Progenitor cell of endocrine pancreas (in vitro differentiated cells): Measurements from ENCODE around the gene BRSK1. TPM values are rescaled to one million over a fixed set of nuclear protein-coding genes. Genes with fewer than 3 reads are reported as not detected.

Experiments used
- DNase-seq: peaks from one replicate; pipeline ENCODE4 v3.0.0; 2021; ENCODE audit warnings: low spot score; ENCODE audit not compliant: unreplicated experiment
- H3K27ac Mint-ChIP-seq: 2 replicates; pipeline ENCODE4 v1.8.0; 2021; ENCODE audit warnings: mild to moderate bottlenecking, moderate library complexity, mixed read lengths
- H3K27me3 Mint-ChIP-seq: 2 replicates; pipeline ENCODE4 v1.8.0; 2021; ENCODE audit warnings: mixed read lengths
- H3K36me3 Mint-ChIP-seq: 2 replicates; pipeline ENCODE4 v1.8.0; 2022; ENCODE audit warnings: mixed read lengths; ENCODE audit not compliant: insufficient read depth
- H3K4me1 Mint-ChIP-seq: 2 replicates; pipeline ENCODE4 v1.8.0; 2021; ENCODE audit warnings: low read depth, mixed read lengths
- H3K4me3 Mint-ChIP-seq: 2 replicates; pipeline ENCODE4 v1.8.0; 2021; ENCODE audit warnings: low read depth, mild to moderate bottlenecking, moderate library complexity, mixed read lengths
- H3K9me3 Mint-ChIP-seq: 2 replicates; pipeline ENCODE4 v1.8.0; 2021; ENCODE audit warnings: low read depth, mixed read lengths
- CTCF ChIP-seq: fragments of 200-600 bp; sonication (generic); IDR thresholded peaks from one replicate; pipeline ENCODE4 v1.5.0; 2021; ENCODE audit warnings: antibody characterized with exemption, mild to moderate bottlenecking; ENCODE audit not compliant: unreplicated experiment
- total RNA-seq: library from RNA; stranded (reverse); gene quantifications from 2 replicates; pipeline ENCODE4 v1.2.1, GENCODE V29; 2021

The BRSK1 gene
- total RNA-seq, 1 donor from 2014 or later: 68.7 TPM

GRCh38 chr19:55353803-55354697, 70.3 kb downstream of the BRSK1 start:
- Mint-ChIP-seq H3K27ac (no peak overlapping the region), H3K4me1 (no peaks in the 10 kb centered on the region), H3K4me3 (peak overlapping the region; percentile 42), H3K27me3 (peaks cover 75% of the 10 kb centered on the region), H3K36me3 (no peaks in the 10 kb centered on the region), H3K9me3 (no peaks in the 10 kb centered on the region)
- no peak for DNase-seq
- no peak for TF ChIP-seq CTCF

- Mint-ChIP-seq H3K27me3 (peaks cover 78% of the 10 kb centered on the region), H3K9me3 (no peaks in the 10 kb centered on the region), H3K27ac (no peak within 1 kb of the TSS), H3K4me1 (no peaks in the 10 kb centered on the region), H3K4me3 (peak within 1 kb of the TSS; percentile 42), H3K36me3 (no peaks in the 10 kb centered on the region)
- TF ChIP-seq CTCF: no peak
- DNase-seq: no peak
Measured at GRCh38 chr19:55354698-55355212, 71.0 kb downstream of the BRSK1 start, which contains the start of gene COX6B2. Gene COX6B2, minus strand, starts transcription at chr19:55354719. Its CDS starts 198 bp downstream, at chr19:55354521.

GRCh38 chr19:55355213-55355821, 71.5 kb downstream of the BRSK1 start:
- peaks cover 78% of the 10 kb centered on the region for H3K27me3 Mint-ChIP-seq
- H3K4me1 Mint-ChIP-seq: no peaks in the 10 kb centered on the region
- H3K9me3 Mint-ChIP-seq: no peaks in the 10 kb centered on the region
- TF ChIP-seq CTCF: no peak
- no peaks in the 10 kb centered on the region for H3K36me3 Mint-ChIP-seq
- no peak overlapping the region for H3K27ac Mint-ChIP-seq
- no peak overlapping the region for H3K4me3 Mint-ChIP-seq
- no peak for DNase-seq

- TF ChIP-seq CTCF: no peak
- no peak for DNase-seq
- no peaks in the 10 kb centered on the region for H3K9me3 Mint-ChIP-seq
- no peaks in the 10 kb centered on the region for H3K4me1 Mint-ChIP-seq
- no peak overlapping the region for H3K27ac Mint-ChIP-seq
- peaks cover 46% of the 10 kb centered on the region for H3K27me3 Mint-ChIP-seq
- no peak overlapping the region for H3K4me3 Mint-ChIP-seq
- H3K36me3 Mint-ChIP-seq: no peaks in the 10 kb centered on the region
Measured at GRCh38 chr19:55358493-55358892, 74.7 kb downstream of the BRSK1 start.
